Measurements from ENCODE around the gene PCBP2.

DNA sequence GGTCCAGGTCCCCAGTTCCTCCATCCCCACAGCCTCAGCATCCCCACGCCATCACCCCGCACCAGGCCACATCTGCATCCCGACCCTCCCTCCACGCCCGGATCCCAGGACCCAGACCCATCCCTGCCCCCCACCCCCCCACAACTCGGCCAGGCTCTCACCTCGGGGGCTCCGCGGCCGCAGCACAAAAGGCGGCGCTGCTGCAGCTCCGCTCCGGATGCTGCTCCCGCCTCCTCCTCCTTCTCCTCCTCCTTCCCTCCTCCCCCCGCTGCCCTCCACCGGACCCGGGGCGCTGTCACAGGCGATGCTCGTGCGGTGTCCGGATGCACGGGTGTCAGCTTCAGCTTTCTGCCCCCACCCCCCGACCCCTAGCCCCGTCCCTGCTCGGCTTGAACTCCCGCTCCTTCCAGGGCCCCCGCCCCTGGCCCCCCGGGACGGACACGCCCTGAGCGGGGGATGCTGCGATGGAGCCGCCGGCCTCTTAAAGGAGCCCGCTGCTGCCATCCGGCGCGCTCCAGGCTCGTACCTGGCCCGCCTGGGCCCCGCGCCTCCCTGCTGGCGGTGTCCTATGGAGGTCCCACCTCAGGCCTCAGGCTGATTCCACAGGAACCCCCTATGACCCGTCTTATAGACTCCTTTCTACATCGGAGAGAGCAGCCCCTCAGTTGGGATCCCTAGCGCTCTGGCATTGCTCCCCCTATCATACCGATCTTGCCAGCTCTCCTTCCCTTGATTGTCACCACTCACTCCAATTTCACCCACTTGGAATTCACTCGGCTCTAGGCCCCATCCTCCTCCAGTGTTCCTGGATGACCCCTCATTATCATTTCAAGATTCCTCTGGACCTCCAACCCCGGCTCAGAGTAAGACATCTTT is 47.6 kb downstream of the PCBP2 start, which contains the start of gene MAP3K12:
- no peak for TF ChIP-seq POLR2A (IDR thresholded peaks at IDR 0.05)
- TF ChIP-seq, protein P1, sequence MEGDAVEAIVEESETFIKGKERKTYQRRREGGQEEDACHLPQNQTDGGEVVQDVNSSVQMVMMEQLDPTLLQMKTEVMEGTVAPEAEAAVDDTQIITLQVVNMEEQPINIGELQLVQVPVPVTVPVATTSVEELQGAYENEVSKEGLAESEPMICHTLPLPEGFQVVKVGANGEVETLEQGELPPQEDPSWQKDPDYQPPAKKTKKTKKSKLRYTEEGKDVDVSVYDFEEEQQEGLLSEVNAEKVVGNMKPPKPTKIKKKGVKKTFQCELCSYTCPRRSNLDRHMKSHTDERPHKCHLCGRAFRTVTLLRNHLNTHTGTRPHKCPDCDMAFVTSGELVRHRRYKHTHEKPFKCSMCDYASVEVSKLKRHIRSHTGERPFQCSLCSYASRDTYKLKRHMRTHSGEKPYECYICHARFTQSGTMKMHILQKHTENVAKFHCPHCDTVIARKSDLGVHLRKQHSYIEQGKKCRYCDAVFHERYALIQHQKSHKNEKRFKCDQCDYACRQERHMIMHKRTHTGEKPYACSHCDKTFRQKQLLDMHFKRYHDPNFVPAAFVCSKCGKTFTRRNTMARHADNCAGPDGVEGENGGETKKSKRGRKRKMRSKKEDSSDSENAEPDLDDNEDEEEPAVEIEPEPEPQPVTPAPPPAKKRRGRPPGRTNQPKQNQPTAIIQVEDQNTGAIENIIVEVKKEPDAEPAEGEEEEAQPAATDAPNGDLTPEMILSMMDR (IDR thresholded peaks at IDR 0.05), result no peak
